Renal cortical epithelial cell (primary cell): ENCODE results near the gene NRXN3. TPM values are rescaled to one million over a fixed set of nuclear protein-coding genes. Genes with fewer than 3 reads are reported as not detected.

Source experiments
- DNase-seq: peaks from one replicate; pipeline ENCODE4 v3.0.0-alpha.2; 2011; ENCODE audit warnings: low read depth
- total RNA-seq: library from RNA; depleted of rRNA; stranded (reverse); fragments of >200 nt; gene quantifications from 2 replicates; pipeline ENCODE4 v1.2.3, GENCODE V29; 2014

Gene NRXN3
- total RNA-seq, 1 donor from 2014 or later = 2.9 TPM

- no peak for DNase-seq
Measured at GRCh38 chr14:78576437-78577166, 406.4 kb downstream of the NRXN3 start.

GRCh38 chr14:78581229-78581628 is 411.1 kb downstream of the NRXN3 start:
- no peak for DNase-seq

- no peak for DNase-seq
Measured at GRCh38 chr14:78586681-78587080, 416.5 kb downstream of the NRXN3 start.

- no peak for DNase-seq
Measured at GRCh38 chr14:78588906-78589305, 418.7 kb downstream of the NRXN3 start.

GRCh38 chr14:78592616-78593219 is 422.5 kb downstream of the NRXN3 start:
- DNase-seq = no peak

- DNase-seq = no peak
Measured at GRCh38 chr14:78593949-78594348, 423.8 kb downstream of the NRXN3 start.

GRCh38 chr14:78595797-78596196 is 425.6 kb downstream of the NRXN3 start:
- no peak for DNase-seq

GRCh38 chr14:78598046-78598920 is 428.1 kb downstream of the NRXN3 start:
- peak; percentile 35 for DNase-seq

GRCh38 chr14:78605025-78605762 is 435.0 kb downstream of the NRXN3 start:
- no peak for DNase-seq

GRCh38 chr14:78605897-78606500 is 435.8 kb downstream of the NRXN3 start:
- DNase-seq = peak; percentile 32

- no peak for DNase-seq
Measured at GRCh38 chr14:78608998-78609787, 439.0 kb downstream of the NRXN3 start.

- no peak for DNase-seq
Measured at GRCh38 chr14:78610994-78611393, 440.8 kb downstream of the NRXN3 start.

GRCh38 chr14:78611796-78612571 is 441.8 kb downstream of the NRXN3 start:
- no peak for DNase-seq

- no peak for DNase-seq
Measured at GRCh38 chr14:78612666-78613065, 442.5 kb downstream of the NRXN3 start.

GRCh38 chr14:78614593-78614992 is 444.4 kb downstream of the NRXN3 start:
- no peak for DNase-seq

- DNase-seq = no peak
Measured at GRCh38 chr14:78617735-78618134, 447.6 kb downstream of the NRXN3 start.

- DNase-seq = no peak
Measured at GRCh38 chr14:78618368-78618767, 448.2 kb downstream of the NRXN3 start.

- DNase-seq = no peak
Measured at GRCh38 chr14:78627114-78627513, 456.9 kb downstream of the NRXN3 start.

- DNase-seq = peak; percentile 10
Measured at GRCh38 chr14:78631551-78631950, 461.4 kb downstream of the NRXN3 start.

- no peak for DNase-seq
Measured at GRCh38 chr14:78633752-78634151, 463.6 kb downstream of the NRXN3 start.
